GM12891 (cell line): ENCODE results near the gene FCF1.

Source experiments
- PAX5 ChIP-seq: IDR thresholded peaks from 2 replicates; pipeline ENCODE4 v1.6.1; 2011; ENCODE audit warnings: low read length, moderate library complexity, mild to moderate bottlenecking; ENCODE audit not compliant: insufficient read depth, severe bottlenecking
- POLR2A ChIP-seq: IDR thresholded peaks from 2 replicates; pipeline ENCODE4 v1.6.1; 2011; ENCODE audit warnings: low read depth, low read length, control low read depth
- POLR2AphosphoS5 ChIP-seq: IDR thresholded peaks from 2 replicates; pipeline ENCODE4 v1.6.1; 2011; ENCODE audit warnings: low read depth, low read length, control low read depth
- POU2F2 ChIP-seq: IDR thresholded peaks from 2 replicates; pipeline ENCODE4 v1.6.1; 2011; ENCODE audit warnings: low read depth, mild to moderate bottlenecking, control low read depth, low read length, moderate library complexity
- SPI1 ChIP-seq: IDR thresholded peaks from 2 replicates; pipeline ENCODE4 v1.6.1; 2011; ENCODE audit warnings: low read depth, low read length, control low read depth

GRCh38 chr14:74703043-74703442, 9.9 kb upstream of the FCF1 start:
- TF ChIP-seq POLR2A (no peak), PAX5 (no peak), POU2F2 (no peak), SPI1 (no peak), POLR2AphosphoS5 (no peak)
